HepG2 (cell line): Measurements from ENCODE around the gene C20orf204. TPM values are rescaled to one million over a fixed set of nuclear protein-coding genes. Genes with fewer than 3 reads are reported as not detected.

Experiments
- ATRX ChIP-seq: sonication (generic); formaldehyde crosslinking; IDR thresholded peaks from 2 replicates; pipeline ENCODE4 v1.4.0; 2020; ENCODE audit warnings: missing genetic modification reagents, borderline replicate concordance
- HNRNPK ChIP-seq: fragments of 200-400 bp; formaldehyde crosslinking; IDR thresholded peaks from 2 replicates; pipeline ENCODE4 v1.6.1; 2018; ENCODE audit warnings: low read length, low read depth, moderate library complexity, mild to moderate bottlenecking; ENCODE audit not compliant: poor library complexity, severe bottlenecking
- IKZF4 ChIP-seq: sonication (generic); formaldehyde crosslinking; IDR thresholded peaks from 2 replicates; pipeline ENCODE4 v1.5.1; 2020; ENCODE audit warnings: borderline replicate concordance, mild to moderate bottlenecking, low read depth, missing genetic modification reagents; ENCODE audit errors: not compliant biosample characterization
- NCOR1 ChIP-seq: fragments of 200-600 bp; sonication (generic); IDR thresholded peaks from 2 replicates; pipeline ENCODE4 v1.7.0; 2017; ENCODE audit warnings: antibody characterized with exemption, low read length, borderline replicate concordance
- NR1H2 ChIP-seq: sonication (generic); formaldehyde crosslinking; IDR thresholded peaks from 2 replicates; pipeline ENCODE4 v1.8.1; 2022; ENCODE audit warnings: low read depth, missing genetic modification reagents, borderline replicate concordance
- SAP130 ChIP-seq: IDR thresholded peaks from 2 replicates; pipeline ENCODE4 v1.6.1; 2016; ENCODE audit warnings: low read depth
- SIN3A ChIP-seq: IDR thresholded peaks from 2 replicates; pipeline ENCODE4 v1.6.1; 2011; ENCODE audit warnings: low read depth, mild to moderate bottlenecking, control low read depth, low read length, borderline replicate concordance
- ZBTB3 ChIP-seq: sonication (generic); formaldehyde crosslinking; IDR thresholded peaks from 2 replicates; pipeline ENCODE4 v1.4.0; 2020; ENCODE audit warnings: low read depth, mild to moderate bottlenecking, moderate library complexity, missing genetic modification reagents, borderline replicate concordance
- ZBTB7B ChIP-seq: sonication (generic); formaldehyde crosslinking; IDR thresholded peaks from 2 replicates; pipeline ENCODE4 v1.4.0; 2020; ENCODE audit warnings: missing genetic modification reagents
- ZNF207 ChIP-seq: fragments of 450-650 bp; IDR thresholded peaks from 2 replicates; pipeline ENCODE4 v1.6.1; 2016; ENCODE audit warnings: antibody characterized with exemption, borderline replicate concordance
- ZNF30 ChIP-seq: sonication (generic); formaldehyde crosslinking; IDR thresholded peaks from 2 replicates; pipeline ENCODE4 v1.5.0; 2020; ENCODE audit warnings: mild to moderate bottlenecking, missing genetic modification reagents
- ZNF335 ChIP-seq: sonication (generic); formaldehyde crosslinking; IDR thresholded peaks from 2 replicates; pipeline ENCODE4 v1.4.0; 2020; ENCODE audit warnings: missing genetic modification reagents
- ZNF678 ChIP-seq: sonication (generic); formaldehyde crosslinking; IDR thresholded peaks from 2 replicates; pipeline ENCODE4 v1.4.0; 2020; ENCODE audit warnings: mild to moderate bottlenecking, missing genetic modification reagents
- polyA plus RNA-seq, 8 experiments: library from polyadenylated mRNA; depleted of rRNA in 3 of 8; stranded (reverse) in 7 of 8; unstranded in 1 of 8; fragments of >200 nt; fragmentation: Illumina TruSeq in 4 of 8; extraction: Trizol in 4 of 8; gene quantifications; 2 replicates each; pipeline versions ENCODE4 v1.2.1 to v1.2.3, GENCODE V29; 2011 to 2016; ENCODE audit warnings: low read depth in 4 of 8, missing spikeins in 1 of 8, mixed read lengths in 1 of 8; ENCODE audit not compliant: insufficient read depth in 1 of 8
- total RNA-seq, 5 experiments: library from RNA; depleted of rRNA; stranded (reverse); fragments of >200 nt; fragmentation: Illumina TruSeq; extraction: Trizol; gene quantifications; 2 replicates each; pipeline ENCODE4 v1.2.3, GENCODE V29; 2016; ENCODE audit warnings: low read depth in 1 of 5
- TF ChIP-seq, protein P1 (sequence below): sonication (generic); formaldehyde crosslinking; IDR thresholded peaks from 2 replicates; pipeline ENCODE4 v1.4.0; 2020; ENCODE audit warnings: missing genetic modification reagents
- TF ChIP-seq, protein P2 (sequence below): IDR thresholded peaks from 2 replicates; pipeline ENCODE4 v1.6.1; 2016; ENCODE audit warnings: mild to moderate bottlenecking
- TF ChIP-seq, protein P3 (sequence below): sonication (generic); formaldehyde crosslinking; IDR thresholded peaks from 2 replicates; pipeline ENCODE4 v1.4.0; 2020; ENCODE audit warnings: missing genetic modification reagents
- TF ChIP-seq, protein P4 (sequence below): IDR thresholded peaks from 2 replicates; pipeline ENCODE4 v1.6.1; 2016; ENCODE audit warnings: control low read depth
- TF ChIP-seq, protein P5 (sequence below): sonication (generic); formaldehyde crosslinking; IDR thresholded peaks from 2 replicates; pipeline ENCODE4 v1.5.1; 2020; ENCODE audit warnings: mild to moderate bottlenecking, moderate library complexity, missing genetic modification reagents
- TF ChIP-seq, protein P6 (sequence below): sonication (generic); formaldehyde crosslinking; IDR thresholded peaks from 2 replicates; pipeline ENCODE4 v1.4.0; 2020; ENCODE audit warnings: missing genetic modification reagents
- TF ChIP-seq, protein P7 (sequence below): sonication (generic); formaldehyde crosslinking; conservative IDR thresholded peaks from 2 replicates; pipeline ENCODE4 v1.4.0; 2020; ENCODE audit warnings: missing genetic modification reagents

Gene C20orf204
- total and polyA plus RNA-seq, 2 of the 13 experiments (the other 11 are each of a cell fraction or from before 2014, with no cell fraction given) = 22.1 to 80.0 TPM

DNA sequence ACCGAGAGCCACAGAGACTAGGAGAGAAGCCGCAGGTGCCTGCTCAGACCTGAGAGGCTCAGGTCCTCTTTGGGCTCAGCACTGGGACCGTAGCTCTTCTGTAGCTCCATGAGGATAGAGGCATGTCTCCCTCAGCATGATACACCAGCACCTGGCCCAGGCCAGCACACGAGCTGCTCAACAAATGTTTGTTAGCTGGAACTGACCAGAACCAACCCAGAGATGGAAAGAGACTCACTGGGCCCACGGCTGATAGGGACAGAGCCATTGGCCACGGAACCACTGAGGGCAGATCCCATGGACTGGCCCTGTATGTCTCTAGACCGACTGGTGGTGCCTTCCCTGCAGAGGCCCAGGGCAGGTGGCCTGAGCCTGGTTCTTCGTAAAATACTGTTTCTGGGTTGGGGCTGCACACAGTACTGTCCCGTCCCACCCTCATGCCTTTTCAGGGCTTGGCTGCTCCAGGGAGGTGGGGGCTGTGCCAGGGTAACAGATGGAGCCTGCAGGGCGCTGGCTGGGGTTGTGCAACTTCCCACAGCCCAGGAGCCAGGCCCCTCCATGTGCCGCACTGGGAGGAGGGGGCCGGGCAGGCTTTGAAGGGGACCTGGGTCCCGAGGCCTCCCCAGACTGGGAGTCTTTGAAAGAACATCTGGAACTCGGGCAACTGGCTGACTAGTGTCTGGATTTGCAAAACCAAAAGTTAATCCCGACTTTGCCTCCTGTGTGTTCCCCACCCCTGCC is 5.2 kb downstream of the C20orf204 start (continued):
- TF ChIP-seq SIN3A = peak; percentile 30; the same call in 1 of the 2 replicates
- no peak for TF ChIP-seq ZBTB3 (CRISPR knock-in tag)
- peak; percentile 80; the same call in 1 of the 2 replicates for TF ChIP-seq SAP130 (CRISPR knock-in tag)
- TF ChIP-seq, protein P1, sequence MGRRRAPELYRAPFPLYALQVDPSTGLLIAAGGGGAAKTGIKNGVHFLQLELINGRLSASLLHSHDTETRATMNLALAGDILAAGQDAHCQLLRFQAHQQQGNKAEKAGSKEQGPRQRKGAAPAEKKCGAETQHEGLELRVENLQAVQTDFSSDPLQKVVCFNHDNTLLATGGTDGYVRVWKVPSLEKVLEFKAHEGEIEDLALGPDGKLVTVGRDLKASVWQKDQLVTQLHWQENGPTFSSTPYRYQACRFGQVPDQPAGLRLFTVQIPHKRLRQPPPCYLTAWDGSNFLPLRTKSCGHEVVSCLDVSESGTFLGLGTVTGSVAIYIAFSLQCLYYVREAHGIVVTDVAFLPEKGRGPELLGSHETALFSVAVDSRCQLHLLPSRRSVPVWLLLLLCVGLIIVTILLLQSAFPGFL (CRISPR knock-in tag) = no peak
- TF ChIP-seq IKZF4 (CRISPR knock-in tag) = peak; percentile 24
- TF ChIP-seq, protein P2, sequence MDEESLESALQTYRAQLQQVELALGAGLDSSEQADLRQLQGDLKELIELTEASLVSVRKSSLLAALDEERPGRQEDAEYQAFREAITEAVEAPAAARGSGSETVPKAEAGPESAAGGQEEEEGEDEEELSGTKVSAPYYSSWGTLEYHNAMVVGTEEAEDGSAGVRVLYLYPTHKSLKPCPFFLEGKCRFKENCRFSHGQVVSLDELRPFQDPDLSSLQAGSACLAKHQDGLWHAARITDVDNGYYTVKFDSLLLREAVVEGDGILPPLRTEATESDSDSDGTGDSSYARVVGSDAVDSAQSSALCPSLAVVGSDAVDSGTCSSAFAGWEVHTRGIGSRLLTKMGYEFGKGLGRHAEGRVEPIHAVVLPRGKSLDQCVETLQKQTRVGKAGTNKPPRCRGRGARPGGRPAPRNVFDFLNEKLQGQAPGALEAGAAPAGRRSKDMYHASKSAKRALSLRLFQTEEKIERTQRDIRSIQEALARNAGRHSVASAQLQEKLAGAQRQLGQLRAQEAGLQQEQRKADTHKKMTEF (CRISPR knock-in tag) = no peak; the same call in 1 of the 2 replicates
- TF ChIP-seq ZNF207 = no peak
- peak; percentile 49; the same call in 1 of the 2 replicates for TF ChIP-seq ZBTB7B (CRISPR knock-in tag)
- TF ChIP-seq, protein P3, sequence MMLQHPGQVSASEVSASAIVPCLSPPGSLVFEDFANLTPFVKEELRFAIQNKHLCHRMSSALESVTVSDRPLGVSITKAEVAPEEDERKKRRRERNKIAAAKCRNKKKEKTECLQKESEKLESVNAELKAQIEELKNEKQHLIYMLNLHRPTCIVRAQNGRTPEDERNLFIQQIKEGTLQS = peak; percentile 16; the same call in 1 of the 2 replicates
- no peak for TF ChIP-seq NCOR1
- TF ChIP-seq, protein P4, sequence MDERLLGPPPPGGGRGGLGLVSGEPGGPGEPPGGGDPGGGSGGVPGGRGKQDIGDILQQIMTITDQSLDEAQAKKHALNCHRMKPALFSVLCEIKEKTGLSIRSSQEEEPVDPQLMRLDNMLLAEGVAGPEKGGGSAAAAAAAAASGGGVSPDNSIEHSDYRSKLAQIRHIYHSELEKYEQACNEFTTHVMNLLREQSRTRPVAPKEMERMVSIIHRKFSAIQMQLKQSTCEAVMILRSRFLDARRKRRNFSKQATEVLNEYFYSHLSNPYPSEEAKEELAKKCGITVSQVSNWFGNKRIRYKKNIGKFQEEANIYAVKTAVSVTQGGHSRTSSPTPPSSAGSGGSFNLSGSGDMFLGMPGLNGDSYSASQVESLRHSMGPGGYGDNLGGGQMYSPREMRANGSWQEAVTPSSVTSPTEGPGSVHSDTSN = no peak
- TF ChIP-seq HNRNPK = no peak
- TF ChIP-seq NR1H2 (CRISPR knock-in tag) = no peak
- TF ChIP-seq, protein P5, sequence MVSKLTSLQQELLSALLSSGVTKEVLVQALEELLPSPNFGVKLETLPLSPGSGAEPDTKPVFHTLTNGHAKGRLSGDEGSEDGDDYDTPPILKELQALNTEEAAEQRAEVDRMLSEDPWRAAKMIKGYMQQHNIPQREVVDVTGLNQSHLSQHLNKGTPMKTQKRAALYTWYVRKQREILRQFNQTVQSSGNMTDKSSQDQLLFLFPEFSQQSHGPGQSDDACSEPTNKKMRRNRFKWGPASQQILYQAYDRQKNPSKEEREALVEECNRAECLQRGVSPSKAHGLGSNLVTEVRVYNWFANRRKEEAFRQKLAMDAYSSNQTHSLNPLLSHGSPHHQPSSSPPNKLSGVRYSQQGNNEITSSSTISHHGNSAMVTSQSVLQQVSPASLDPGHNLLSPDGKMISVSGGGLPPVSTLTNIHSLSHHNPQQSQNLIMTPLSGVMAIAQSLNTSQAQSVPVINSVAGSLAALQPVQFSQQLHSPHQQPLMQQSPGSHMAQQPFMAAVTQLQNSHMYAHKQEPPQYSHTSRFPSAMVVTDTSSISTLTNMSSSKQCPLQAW (CRISPR knock-in tag) = peak; percentile 74
- TF ChIP-seq, protein P6, sequence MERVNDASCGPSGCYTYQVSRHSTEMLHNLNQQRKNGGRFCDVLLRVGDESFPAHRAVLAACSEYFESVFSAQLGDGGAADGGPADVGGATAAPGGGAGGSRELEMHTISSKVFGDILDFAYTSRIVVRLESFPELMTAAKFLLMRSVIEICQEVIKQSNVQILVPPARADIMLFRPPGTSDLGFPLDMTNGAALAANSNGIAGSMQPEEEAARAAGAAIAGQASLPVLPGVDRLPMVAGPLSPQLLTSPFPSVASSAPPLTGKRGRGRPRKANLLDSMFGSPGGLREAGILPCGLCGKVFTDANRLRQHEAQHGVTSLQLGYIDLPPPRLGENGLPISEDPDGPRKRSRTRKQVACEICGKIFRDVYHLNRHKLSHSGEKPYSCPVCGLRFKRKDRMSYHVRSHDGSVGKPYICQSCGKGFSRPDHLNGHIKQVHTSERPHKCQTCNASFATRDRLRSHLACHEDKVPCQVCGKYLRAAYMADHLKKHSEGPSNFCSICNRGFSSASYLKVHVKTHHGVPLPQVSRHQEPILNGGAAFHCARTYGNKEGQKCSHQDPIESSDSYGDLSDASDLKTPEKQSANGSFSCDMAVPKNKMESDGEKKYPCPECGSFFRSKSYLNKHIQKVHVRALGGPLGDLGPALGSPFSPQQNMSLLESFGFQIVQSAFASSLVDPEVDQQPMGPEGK (CRISPR knock-in tag) = peak; percentile 99
- TF ChIP-seq ATRX (CRISPR knock-in tag) = no peak
- no peak for TF ChIP-seq ZNF30
- no peak for TF ChIP-seq ZNF335 (CRISPR knock-in tag)
- TF ChIP-seq, protein P7, sequence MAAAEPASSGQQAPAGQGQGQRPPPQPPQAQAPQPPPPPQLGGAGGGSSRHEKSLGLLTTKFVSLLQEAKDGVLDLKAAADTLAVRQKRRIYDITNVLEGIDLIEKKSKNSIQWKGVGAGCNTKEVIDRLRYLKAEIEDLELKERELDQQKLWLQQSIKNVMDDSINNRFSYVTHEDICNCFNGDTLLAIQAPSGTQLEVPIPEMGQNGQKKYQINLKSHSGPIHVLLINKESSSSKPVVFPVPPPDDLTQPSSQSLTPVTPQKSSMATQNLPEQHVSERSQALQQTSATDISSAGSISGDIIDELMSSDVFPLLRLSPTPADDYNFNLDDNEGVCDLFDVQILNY = peak; percentile 33; the same call in 1 of the 2 replicates
- TF ChIP-seq ZNF678 (CRISPR knock-in tag) = 0 out of 2 replicates have a peak, but pooled peaks have one; percentile 22
